Measurements from ENCODE around the gene ATP8B1. TPM values are rescaled to one million over a fixed set of nuclear protein-coding genes. Genes with fewer than 3 reads are reported as not detected.

ATP8B1 gene
- total RNA-seq, 4 donors from 2014 or later: 21.6 to 32.1 (median 26.8) TPM

DNA sequence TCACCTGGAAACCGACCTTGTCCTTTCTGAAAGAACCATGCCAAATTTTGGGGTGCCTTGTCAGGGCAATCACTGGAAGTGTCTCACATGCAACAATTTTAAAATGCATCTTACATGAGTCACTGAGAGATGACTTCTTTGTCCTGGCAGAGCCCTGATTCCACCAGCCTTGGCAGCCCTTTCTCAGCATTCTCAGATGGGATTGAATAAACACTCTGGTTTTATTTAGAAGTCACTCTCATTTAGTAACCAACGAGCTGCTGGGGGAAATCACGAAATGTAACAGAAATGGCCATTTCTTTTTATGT lies 3.8 kb upstream of the ATP8B1 start:
- 3 to 33% methylated on average over 3 of the region's 3 CpGs for WGBS, 2 donors
- intact Hi-C loops (cut with DNase I; ENCODE audit: low total_unique reads): loop anchor here (10.0 kb wide), 1 partner anchor 182 kb away; the partner anchor contains the start of gene NARS1
- peak; percentile 72 to 92 for DNase-seq (ENCODE audit: low spot score in 2 of 2)
- TF ChIP-seq, protein P1, sequence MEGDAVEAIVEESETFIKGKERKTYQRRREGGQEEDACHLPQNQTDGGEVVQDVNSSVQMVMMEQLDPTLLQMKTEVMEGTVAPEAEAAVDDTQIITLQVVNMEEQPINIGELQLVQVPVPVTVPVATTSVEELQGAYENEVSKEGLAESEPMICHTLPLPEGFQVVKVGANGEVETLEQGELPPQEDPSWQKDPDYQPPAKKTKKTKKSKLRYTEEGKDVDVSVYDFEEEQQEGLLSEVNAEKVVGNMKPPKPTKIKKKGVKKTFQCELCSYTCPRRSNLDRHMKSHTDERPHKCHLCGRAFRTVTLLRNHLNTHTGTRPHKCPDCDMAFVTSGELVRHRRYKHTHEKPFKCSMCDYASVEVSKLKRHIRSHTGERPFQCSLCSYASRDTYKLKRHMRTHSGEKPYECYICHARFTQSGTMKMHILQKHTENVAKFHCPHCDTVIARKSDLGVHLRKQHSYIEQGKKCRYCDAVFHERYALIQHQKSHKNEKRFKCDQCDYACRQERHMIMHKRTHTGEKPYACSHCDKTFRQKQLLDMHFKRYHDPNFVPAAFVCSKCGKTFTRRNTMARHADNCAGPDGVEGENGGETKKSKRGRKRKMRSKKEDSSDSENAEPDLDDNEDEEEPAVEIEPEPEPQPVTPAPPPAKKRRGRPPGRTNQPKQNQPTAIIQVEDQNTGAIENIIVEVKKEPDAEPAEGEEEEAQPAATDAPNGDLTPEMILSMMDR (IDR thresholded peaks at IDR 0.05): no peak
- TF ChIP-seq POLR2A (IDR thresholded peaks at IDR 0.05): no peak
- no peak overlapping the region for H3K4me3 ChIP-seq (ENCODE audit: low read depth, poor library complexity, severe bottlenecking)

DNA sequence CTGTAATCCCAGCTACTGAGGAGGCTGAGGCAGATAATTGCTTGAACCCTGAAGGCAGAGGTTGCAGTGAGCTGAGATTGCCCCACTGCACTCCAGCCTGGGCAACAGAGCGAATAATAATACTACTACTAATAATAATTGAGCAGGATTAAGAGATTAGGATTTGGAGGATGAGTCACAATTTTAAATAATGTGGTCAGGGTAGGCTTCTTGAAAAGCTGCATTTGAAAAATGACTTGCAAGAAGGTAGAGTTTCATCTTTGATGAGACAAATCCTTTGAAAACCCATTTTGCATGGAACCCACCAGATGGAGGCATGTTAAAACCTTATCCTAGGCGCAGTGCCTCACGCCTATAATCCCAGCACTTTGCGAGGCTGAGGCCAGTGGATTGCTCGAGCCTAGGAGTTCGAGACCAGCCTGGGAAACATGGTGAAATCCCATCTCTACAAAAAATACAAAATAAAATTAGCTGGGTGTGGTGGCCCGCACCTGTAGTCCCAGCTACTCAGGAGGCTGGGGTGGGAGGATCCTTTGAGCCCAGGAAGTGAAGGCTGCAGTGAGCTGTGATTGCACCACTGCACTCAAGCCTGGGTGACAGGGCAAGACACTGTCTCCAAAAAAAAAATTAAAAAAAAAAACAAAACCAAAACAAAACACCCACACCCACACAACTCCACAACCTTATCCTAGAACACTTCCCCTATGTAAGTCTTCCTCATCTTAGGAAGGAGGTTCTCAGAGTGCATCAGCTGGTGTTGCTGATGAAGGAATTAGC lies 3.3 kb upstream of the ATP8B1 start:
- WGBS, 2 donors: 68 to 90% methylated on average over 7 of the region's 7 CpGs
- TF ChIP-seq, protein P1 (IDR thresholded peaks at IDR 0.05): no peak
- no peak for TF ChIP-seq POLR2A (IDR thresholded peaks at IDR 0.05)
- H3K4me3 ChIP-seq (ENCODE audit: low read depth, poor library complexity, severe bottlenecking): no peak overlapping the region
- intact Hi-C loops (cut with DNase I; ENCODE audit: low total_unique reads): loop anchor here (10.0 kb wide), 1 partner anchor 182 kb away; the partner anchor contains the start of gene NARS1
- peak in 1 of 2 donors; percentile 58 for DNase-seq (ENCODE audit: low spot score in 2 of 2)

DNA sequence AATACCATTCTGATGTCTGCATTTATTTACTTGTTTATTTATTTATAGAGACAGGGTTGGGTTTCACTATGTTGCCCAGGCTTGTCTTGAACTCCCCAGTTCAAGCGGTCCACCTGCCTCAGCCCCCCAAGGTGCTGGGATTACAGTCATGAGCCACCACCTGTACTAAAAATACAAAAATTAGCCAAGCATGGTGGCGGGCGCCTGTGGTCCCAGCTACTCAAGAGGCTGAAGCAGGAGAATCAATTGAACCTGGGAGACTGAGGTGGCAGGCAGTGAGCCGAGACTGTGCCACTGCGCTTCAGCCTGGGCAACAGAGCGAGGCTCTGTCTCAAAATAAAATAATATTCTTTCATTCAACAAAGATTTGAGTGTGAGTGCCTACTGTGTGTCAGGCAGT lies 2.0 kb upstream of the ATP8B1 start:
- 98 to 100% methylated on average over 6 of the region's 6 CpGs for WGBS, 2 donors
- no peak overlapping the region for H3K4me3 ChIP-seq (ENCODE audit: low read depth, poor library complexity, severe bottlenecking)
- DNase-seq (ENCODE audit: low spot score in 2 of 2): peak in 1 of 2 donors; percentile 84
- intact Hi-C loops (cut with DNase I; ENCODE audit: low total_unique reads): loop anchor here (10.0 kb wide), 1 partner anchor 180 kb away; the partner anchor contains the start of gene NARS1
- TF ChIP-seq, protein P1 (IDR thresholded peaks at IDR 0.05): no peak
- no peak for TF ChIP-seq POLR2A (IDR thresholded peaks at IDR 0.05)

DNA sequence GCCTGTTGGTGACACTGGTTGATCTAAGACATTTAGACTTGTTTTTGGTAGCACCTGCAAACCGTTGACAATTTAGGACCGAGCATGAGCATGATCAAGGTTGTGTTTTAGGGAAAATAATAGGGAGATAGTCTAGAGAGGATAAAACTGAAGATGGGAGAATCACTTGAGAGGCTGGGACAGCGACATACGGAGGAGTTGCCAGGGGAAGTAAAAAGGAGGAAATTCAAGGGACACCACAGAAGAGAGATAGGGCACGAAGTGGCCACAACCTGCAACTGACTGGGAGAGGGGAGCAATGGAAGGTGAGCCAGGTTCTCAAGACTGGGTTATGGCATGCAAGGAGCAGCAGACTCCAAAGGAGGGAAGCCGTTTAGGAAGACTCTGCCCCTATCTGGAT lies 1.4 kb upstream of the ATP8B1 start:
- no peak for TF ChIP-seq POLR2A (IDR thresholded peaks at IDR 0.05)
- TF ChIP-seq, protein P1 (IDR thresholded peaks at IDR 0.05): no peak
- WGBS, 2 donors: 63 to 75% methylated on average over 6 of the region's 6 CpGs
- DNase-seq (ENCODE audit: low spot score in 2 of 2): no peak
- intact Hi-C loops (cut with DNase I; ENCODE audit: low total_unique reads): loop anchor here (10.0 kb wide), 1 partner anchor 180 kb away; the partner anchor contains the start of gene NARS1
- no peak overlapping the region for H3K4me3 ChIP-seq (ENCODE audit: low read depth, poor library complexity, severe bottlenecking)

DNA sequence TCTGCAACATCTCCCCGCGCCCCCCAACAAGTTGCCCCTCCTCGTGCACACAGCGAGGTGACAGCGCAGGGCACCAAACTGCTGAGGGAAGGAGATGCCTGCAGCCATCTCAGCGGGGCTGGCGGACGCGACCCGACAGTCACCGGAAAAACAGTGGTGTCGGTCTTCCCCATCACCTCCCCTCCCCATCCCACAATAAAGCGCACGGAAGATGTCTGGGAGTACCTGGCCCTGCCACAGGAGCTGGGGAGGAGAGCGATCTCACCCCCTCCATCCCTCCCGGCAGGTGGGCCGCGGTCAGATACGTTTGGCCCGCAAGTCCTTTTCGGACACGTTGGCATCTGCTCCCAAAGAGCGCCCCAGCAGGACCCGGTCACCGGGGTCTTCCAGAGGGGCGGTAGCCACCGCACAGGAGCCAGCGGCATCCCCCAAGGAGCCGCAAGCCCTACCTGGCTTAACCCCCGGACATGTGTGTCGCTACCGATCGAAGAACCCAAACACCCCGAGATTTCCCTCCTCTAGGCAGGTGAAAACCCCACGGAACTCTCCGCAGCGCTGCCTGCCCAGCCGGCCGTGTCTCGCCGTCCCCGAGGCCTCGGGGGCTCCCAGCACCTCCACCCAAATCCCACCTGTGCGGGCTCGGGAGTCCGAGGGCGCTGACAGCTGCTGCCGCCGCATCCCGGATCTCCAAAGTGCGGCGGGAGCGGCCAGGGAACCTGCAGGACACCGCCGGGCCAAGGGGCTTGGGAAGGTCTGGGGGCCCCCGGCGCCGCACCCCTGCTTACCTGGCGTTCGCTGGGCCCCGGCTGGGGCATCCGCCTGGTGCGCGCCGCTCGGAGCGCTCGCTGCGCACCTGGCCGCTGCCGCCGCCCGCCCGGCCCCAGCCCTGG lies 657 bp downstream of the ATP8B1 start:
- TF ChIP-seq, protein P1 (IDR thresholded peaks at IDR 0.05): no peak
- no peak for TF ChIP-seq POLR2A (IDR thresholded peaks at IDR 0.05)
- intact Hi-C loops (cut with DNase I; ENCODE audit: low total_unique reads): loop anchor here (10.0 kb wide), 1 partner anchor 178 kb away; the partner anchor contains the start of gene NARS1
- H3K4me3 ChIP-seq (ENCODE audit: low read depth, poor library complexity, severe bottlenecking): peak overlapping the region; percentile 76
- WGBS, 2 donors: 0 to 2% methylated on average over 23 to 31 of the region's 74 CpGs
- peak in 1 of 2 donors; percentile 85 for DNase-seq (ENCODE audit: low spot score in 2 of 2)
